ENCODE measurements around the gene SUSD1.

Gene SUSD1

DNA sequence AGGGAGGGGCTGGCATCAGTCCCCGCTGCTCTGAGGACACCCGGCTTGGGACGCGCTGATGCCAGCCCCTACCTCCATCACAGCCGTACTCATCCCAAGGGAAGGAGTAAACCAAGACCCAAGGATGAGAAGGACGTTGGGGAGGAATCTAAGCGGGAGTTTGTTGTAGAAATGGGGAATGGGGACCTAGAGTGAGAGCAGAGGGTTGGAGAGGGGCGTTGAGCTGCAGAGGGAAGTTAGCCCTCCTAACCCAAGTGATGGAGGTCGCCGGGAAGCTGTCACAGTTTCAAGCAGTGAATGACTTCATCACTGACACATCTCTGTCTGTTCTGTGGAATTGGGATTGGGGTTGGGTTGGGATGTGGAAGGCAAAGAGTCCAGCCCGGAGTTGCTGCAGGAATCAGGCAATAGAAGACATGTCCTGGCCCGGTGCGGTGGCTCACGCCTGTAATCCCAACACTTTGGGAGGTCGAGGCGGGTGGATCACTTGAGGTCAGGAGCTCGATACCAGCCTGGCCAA is 759 bp upstream of the SUSD1 start:
- no peak for TF ChIP-seq SIN3A (IDR thresholded peaks at IDR 0.05; ENCODE audit: borderline replicate concordance, insufficient read depth, low read length)
- no peak for TF ChIP-seq TAF1 (IDR thresholded peaks at IDR 0.05; ENCODE audit: borderline replicate concordance, insufficient read depth, low read length)
- TF ChIP-seq FOXP2 (optimal IDR thresholded peaks at IDR 0.05; ENCODE audit: borderline replicate concordance, extremely low read depth, extremely low read length, insufficient read depth), result no peak
- TF ChIP-seq POLR2AphosphoS5 (IDR thresholded peaks at IDR 0.05; ENCODE audit: low read depth, low read length), result no peak
- no peak for TF ChIP-seq REST (IDR thresholded peaks at IDR 0.05; ENCODE audit: insufficient read depth in 1 of 2, low read depth in 2 of 2, low read length in 2 of 2)

DNA sequence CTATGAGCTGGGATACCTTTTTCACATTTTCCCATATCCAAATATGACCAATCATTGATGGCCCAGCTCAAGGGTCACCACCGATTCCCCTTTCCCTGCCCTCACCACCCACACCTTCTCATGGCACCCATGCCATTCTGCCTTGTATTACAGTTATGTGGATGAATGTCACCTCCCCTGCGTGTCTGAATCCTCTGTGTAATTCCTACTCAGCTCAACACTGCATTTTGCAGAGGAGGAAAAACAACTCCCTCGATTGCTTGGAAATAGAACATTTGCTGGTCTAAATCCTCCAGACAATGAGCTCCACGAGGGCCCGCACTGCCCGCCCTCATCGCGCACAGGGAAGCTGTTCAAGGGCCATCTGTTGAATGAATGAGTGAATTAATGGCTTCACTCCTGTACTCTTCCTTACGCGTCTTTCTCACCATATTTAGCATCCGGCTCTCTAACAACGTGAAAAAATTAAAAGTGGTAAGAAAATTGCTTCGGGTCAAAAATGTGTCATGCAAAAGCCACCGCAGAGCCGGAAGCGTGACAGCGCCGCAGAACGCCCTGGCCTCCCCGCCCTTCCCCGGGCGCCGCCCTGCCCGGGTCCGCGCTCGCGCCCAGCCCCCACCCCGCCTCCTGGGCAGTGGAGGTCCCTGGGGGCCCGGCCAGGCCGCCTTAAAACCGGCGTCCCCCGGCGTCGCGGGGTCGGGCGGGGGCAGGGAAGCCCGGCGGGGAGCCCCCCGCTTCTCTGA is 704 bp downstream of the SUSD1 start:
- TF ChIP-seq SIN3A (IDR thresholded peaks at IDR 0.05; ENCODE audit: borderline replicate concordance, insufficient read depth, low read length), result no peak

GRCh38 chr9:112173489-112174221 is 1.4 kb downstream of the SUSD1 start:
- TF ChIP-seq FOXP2 (optimal IDR thresholded peaks at IDR 0.05; ENCODE audit: borderline replicate concordance, extremely low read depth, extremely low read length, insufficient read depth) (no peak), TAF1 (IDR thresholded peaks at IDR 0.05; ENCODE audit: borderline replicate concordance, insufficient read depth, low read length) (no peak), SIN3A (IDR thresholded peaks at IDR 0.05; ENCODE audit: borderline replicate concordance, insufficient read depth, low read length) (no peak), REST (IDR thresholded peaks at IDR 0.05; ENCODE audit: insufficient read depth in 1 of 2, low read depth in 2 of 2, low read length in 2 of 2) (no peak), POLR2AphosphoS5 (IDR thresholded peaks at IDR 0.05; ENCODE audit: low read depth, low read length) (no peak)

- TF ChIP-seq POLR2AphosphoS5 (IDR thresholded peaks at IDR 0.05; ENCODE audit: low read depth, low read length) (no peak), SIN3A (IDR thresholded peaks at IDR 0.05; ENCODE audit: borderline replicate concordance, insufficient read depth, low read length) (no peak), FOXP2 (optimal IDR thresholded peaks at IDR 0.05; ENCODE audit: borderline replicate concordance, extremely low read depth, extremely low read length, insufficient read depth) (no peak), REST (IDR thresholded peaks at IDR 0.05; ENCODE audit: insufficient read depth in 1 of 2, low read depth in 2 of 2, low read length in 2 of 2) (no peak), TAF1 (IDR thresholded peaks at IDR 0.05; ENCODE audit: borderline replicate concordance, insufficient read depth, low read length) (no peak)
Observed at GRCh38 chr9:112170968-112171367, 4.1 kb downstream of the SUSD1 start.

- TF ChIP-seq REST (IDR thresholded peaks at IDR 0.05; ENCODE audit: insufficient read depth in 1 of 2, low read depth in 2 of 2, low read length in 2 of 2) (no peak), POLR2AphosphoS5 (IDR thresholded peaks at IDR 0.05; ENCODE audit: low read depth, low read length) (no peak), FOXP2 (optimal IDR thresholded peaks at IDR 0.05; ENCODE audit: borderline replicate concordance, extremely low read depth, extremely low read length, insufficient read depth) (no peak), SIN3A (IDR thresholded peaks at IDR 0.05; ENCODE audit: borderline replicate concordance, insufficient read depth, low read length) (no peak), TAF1 (IDR thresholded peaks at IDR 0.05; ENCODE audit: borderline replicate concordance, insufficient read depth, low read length) (no peak)
Observed at GRCh38 chr9:112170235-112170634, 4.9 kb downstream of the SUSD1 start.

Data from PFSK-1 (cell line).